HG03342 (cell line): Measurements from ENCODE around the gene DDA1.
A peak's percentile ranks its signal among the peaks of the same experiment; 100 is the strongest.
"Not testable (repeated sequence)": the region's sequence is repeated elsewhere in the genome, so short reads cannot be mapped to it uniquely, and the experiment has no call there.

ENCODE experiments used
- ATAC-seq: cut with Tn5 transposase; IDR thresholded peaks from one replicate; pipeline ENCODE4 v1.9.1; 2021; ENCODE audit warnings: mild to moderate bottlenecking, moderate library complexity; ENCODE audit not compliant: unreplicated experiment

DDA1 gene

GRCh38 chr19:17309198-17309964 lies at the start of gene DDA1:
DDA1 (plus strand) TSS chr19:17309563; CDS start chr19:17309655, 92 bp downstream.
- peak; percentile 60 for ATAC-seq

GRCh38 chr19:17259934-17260333 lies 49.4 kb upstream of the DDA1 start:
- ATAC-seq: no peak

GRCh38 chr19:17260842-17261325 lies 48.5 kb upstream of the DDA1 start:
- ATAC-seq: peak; percentile 90

GRCh38 chr19:17262557-17262956 lies 46.8 kb upstream of the DDA1 start:
- ATAC-seq: no peak

- ATAC-seq: no peak
Observed at GRCh38 chr19:17263712-17264640, 45.4 kb upstream of the DDA1 start.

GRCh38 chr19:17264641-17264979 lies 44.8 kb upstream of the DDA1 start, which contains the start of gene USHBP1:
USHBP1 (minus strand) TSS chr19:17264745; CDS start chr19:17264299, 446 bp downstream.
- no peak for ATAC-seq

GRCh38 chr19:17266026-17266425 lies 43.3 kb upstream of the DDA1 start:
- no peak for ATAC-seq

GRCh38 chr19:17266589-17266974 lies 42.8 kb upstream of the DDA1 start:
- ATAC-seq: no peak

- ATAC-seq: peak; percentile 88
Observed at GRCh38 chr19:17266975-17267788, 42.2 kb upstream of the DDA1 start, which contains the start of gene BABAM1. BABAM1 (plus strand) TSS chr19:17267443; CDS start chr19:17268807, 1,364 bp downstream.

GRCh38 chr19:17268754-17269153 lies 40.6 kb upstream of the DDA1 start:
- ATAC-seq: no peak

- ATAC-seq: not testable (repeated sequence)
Observed at GRCh38 chr19:17274892-17275291, 34.5 kb upstream of the DDA1 start.

GRCh38 chr19:17275441-17276175 lies 33.8 kb upstream of the DDA1 start:
- ATAC-seq: no peak

- ATAC-seq: no peak
Observed at GRCh38 chr19:17279436-17279835, 29.9 kb upstream of the DDA1 start.

- ATAC-seq: no peak
Observed at GRCh38 chr19:17281391-17282304, 27.7 kb upstream of the DDA1 start, which contains the start of gene ANKLE1. ANKLE1 (plus strand) TSS chr19:17281901; CDS start chr19:17281921, 20 bp downstream.

GRCh38 chr19:17282488-17283125 lies 26.8 kb upstream of the DDA1 start:
- peak; percentile 48 for ATAC-seq

- ATAC-seq: no peak
Observed at GRCh38 chr19:17283504-17283996, 25.8 kb upstream of the DDA1 start.

GRCh38 chr19:17285415-17286135 lies 23.8 kb upstream of the DDA1 start:
- ATAC-seq: no peak

- no peak for ATAC-seq
Observed at GRCh38 chr19:17286263-17286662, 23.1 kb upstream of the DDA1 start.
